AG09319 (cell line): ENCODE data around the gene ULK4.

Experiments
- DNase-seq: peaks from one replicate; pipeline ENCODE4 v3.0.0-alpha.2; 2010; ENCODE audit warnings: low read depth; ENCODE audit errors: extremely low read depth
- TF ChIP-seq, protein P1 (sequence below): IDR thresholded peaks from 2 replicates; pipeline ENCODE4 v1.5.1; 2011; ENCODE audit warnings: low read depth, mild to moderate bottlenecking, inconsistent platforms, low read length, moderate library complexity

The ULK4 gene

DNA sequence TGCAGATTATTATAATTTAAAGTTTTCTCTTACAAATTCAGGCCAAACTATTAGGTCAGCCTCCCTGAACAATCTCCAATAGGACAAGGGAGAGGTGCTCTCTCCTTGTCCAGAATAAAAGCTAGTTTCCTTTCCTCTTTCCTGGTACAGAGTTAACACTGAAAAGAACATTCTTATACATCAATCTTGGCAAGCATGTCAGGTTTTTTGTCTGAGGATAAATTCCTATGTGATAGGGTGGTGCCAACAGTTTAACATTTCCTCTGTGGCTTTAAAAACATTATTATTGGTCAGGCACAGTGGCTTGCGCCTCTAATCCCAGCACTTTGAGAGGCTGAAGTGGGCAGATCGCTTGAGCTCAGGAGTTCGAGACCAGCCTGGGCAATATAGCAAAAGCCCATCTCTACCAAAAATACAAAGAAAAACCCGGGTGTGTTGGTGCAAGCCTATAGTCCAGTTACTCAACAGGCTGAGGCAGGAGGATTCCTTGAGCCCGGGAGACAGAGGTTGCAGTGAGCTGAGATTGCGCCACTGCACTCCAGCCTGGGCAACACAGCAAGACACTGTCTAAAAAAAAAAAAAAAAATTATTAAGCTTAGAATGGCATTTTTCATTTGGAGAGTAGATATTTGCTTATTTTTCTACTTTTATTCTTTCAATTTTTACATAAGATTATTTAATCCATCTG, 13.7 kb upstream of the ULK4 start:
- TF ChIP-seq, protein P1, sequence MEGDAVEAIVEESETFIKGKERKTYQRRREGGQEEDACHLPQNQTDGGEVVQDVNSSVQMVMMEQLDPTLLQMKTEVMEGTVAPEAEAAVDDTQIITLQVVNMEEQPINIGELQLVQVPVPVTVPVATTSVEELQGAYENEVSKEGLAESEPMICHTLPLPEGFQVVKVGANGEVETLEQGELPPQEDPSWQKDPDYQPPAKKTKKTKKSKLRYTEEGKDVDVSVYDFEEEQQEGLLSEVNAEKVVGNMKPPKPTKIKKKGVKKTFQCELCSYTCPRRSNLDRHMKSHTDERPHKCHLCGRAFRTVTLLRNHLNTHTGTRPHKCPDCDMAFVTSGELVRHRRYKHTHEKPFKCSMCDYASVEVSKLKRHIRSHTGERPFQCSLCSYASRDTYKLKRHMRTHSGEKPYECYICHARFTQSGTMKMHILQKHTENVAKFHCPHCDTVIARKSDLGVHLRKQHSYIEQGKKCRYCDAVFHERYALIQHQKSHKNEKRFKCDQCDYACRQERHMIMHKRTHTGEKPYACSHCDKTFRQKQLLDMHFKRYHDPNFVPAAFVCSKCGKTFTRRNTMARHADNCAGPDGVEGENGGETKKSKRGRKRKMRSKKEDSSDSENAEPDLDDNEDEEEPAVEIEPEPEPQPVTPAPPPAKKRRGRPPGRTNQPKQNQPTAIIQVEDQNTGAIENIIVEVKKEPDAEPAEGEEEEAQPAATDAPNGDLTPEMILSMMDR: no peak
- DNase-seq: no peak

DNA sequence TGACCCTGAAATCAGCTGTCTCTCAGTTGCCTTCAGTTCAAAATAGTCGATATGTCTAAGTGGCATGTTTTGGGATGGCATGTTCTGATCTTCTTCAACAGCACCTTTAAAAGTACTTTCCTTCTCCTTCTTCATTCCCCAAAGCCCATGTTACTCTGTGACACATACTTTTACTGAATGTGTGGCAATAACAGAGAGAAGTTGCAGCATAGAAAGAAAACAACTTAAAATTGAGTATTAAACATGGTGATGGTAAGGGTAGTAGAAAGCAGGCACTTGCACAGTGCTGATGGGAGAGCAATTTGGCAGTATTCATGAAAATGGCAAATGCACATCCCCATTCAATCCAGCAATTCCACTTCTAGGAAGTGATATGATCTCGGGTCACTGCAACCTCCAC, 12.3 kb upstream of the ULK4 start:
- DNase-seq: no peak
- TF ChIP-seq, protein P1: no peak

DNA sequence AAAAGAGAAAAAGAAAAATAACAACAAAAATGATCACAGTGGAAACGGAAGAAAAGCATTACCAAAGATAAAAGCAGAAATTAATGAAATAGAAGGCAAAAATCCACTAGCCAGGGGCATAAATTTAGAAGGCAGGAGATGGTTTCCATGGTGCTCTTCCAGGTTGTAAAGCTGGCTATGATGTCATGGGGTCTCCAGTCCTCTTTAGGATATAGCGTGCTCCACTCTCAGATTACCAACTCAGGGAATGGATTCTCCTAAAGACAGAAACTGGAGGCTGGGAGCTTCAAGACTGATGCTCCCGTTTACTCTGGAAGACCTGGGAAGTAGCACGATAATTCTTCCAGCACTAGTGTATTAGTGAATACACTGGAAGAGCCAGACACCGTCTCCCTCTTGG, 10.9 kb upstream of the ULK4 start:
- TF ChIP-seq, protein P1: no peak

DNA sequence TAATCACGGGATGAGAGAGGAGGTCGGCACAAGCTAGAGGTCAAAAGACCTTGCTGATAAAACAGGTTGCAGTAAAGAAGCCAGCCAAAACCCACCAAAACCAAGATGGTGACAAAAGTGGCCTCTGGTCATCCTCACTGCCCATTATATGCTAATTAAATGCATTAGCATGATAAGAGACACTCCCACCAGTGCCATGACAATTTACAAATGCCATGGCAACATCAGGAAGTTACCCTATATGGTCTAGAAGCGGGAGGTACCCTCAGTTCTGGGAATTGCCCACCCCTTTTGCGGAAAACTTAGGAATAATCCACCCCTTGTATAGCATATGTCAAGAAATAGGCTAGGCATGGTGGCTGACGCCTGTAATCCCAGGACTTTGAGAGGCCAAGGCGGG, 4.3 kb upstream of the ULK4 start:
- TF ChIP-seq, protein P1: no peak
- DNase-seq: no peak

More for the DNA sequence above, 10.9 kb upstream of the ULK4 start:
- DNase-seq: no peak

DNA sequence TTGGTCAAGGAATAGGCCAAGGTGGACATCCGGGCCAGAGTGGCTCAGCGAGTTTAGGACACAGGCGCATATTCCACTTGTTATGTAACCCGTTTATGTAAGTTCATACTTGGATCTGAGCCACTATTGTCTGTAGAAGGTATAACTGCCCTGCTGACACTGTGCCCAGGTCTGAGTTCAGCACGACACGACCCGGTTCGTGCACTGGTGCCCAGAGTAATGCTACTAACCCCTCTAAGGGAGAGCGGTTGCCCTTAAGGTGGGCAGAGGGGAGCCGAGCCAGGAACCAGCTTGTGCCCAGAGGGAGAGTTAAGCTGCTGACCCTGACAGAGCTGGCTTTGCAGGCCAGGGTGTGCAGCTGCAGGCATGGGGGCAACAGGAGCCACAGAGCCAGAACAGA, 1.9 kb upstream of the ULK4 start:
- DNase-seq: no peak
- TF ChIP-seq, protein P1: no peak

DNA sequence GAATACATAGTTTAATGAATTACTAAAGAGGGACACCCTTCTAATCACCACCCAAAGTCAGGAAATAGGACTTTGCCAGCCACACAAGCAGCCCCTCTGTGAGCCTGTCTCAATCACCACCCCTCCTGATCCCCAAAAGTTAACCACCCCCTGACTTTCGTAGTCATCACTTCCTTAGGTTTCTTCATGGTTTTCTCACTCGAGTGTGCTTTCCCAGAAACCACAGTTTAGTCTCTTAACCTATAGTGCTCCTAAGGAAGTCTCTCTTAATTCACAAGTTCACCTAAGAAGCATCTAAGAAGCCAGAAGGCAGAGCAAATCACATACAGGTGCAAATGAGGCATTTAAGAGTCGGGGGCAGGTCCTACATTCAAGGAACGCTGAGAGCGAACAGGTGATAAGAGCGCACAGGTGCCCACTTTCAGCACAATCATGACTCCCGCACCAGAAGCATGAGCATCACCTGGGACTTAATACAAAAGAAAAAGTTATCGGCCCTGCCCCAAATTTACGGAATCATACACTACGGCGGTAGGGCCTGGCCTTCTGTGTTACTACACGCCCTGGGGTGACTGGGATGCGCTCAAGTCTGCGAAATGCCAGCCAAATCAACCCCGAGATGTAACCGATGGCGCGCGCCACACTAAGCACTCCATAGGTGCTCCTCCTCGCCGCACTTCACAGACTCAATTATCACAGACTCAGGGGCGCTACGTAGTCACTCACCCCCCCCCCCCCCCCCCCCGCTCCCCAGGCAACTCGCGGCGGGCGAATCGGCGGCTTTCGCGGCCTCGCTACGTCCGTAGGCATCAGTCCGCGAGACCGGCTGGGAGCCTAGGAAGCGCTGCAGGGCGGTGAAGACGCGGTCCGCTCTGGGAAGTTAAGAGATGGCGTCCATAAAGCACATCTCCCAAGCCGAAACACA, 815 bp downstream of the ULK4 start:
- TF ChIP-seq, protein P1: no peak
- peak; percentile 14 for DNase-seq

DNA sequence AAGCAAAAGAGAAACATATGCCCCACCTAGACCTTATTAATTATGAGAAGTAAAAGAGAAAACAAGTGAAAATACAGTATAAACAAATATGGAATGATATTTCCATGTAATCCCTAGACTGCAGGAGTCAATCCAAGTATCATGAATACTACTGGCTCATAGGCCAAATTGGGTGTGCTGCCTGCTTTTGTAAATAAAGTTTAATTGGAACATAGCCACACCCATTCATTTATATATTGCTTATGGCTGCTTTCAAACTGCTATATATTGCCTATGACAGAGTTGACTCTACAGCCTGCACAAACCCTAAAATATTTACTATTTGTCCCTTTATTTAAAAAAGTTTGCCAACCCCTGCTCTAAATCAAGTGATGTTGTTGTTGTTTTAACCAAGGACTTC, 5.3 kb downstream of the ULK4 start:
- DNase-seq: no peak
- TF ChIP-seq, protein P1: no peak
